Upper lobe of left lung (tissue), 4 donors: ENCODE measurements around the gene ZSCAN25.

ENCODE experiments used
- CTCF ChIP-seq, 6 experiments: fragments of 450-650 bp in 4 of 6; fragments of 200-600 bp in 2 of 6; sonication (generic) in 2 of 6; IDR thresholded peaks; one replicate each; pipeline ENCODE4 v1.5.1; 2016 to 2019; ENCODE audit warnings: antibody characterized with exemption in 6 of 6
- POLR2A ChIP-seq, 4 donors: fragments of 450-650 bp; IDR thresholded peaks; one replicate each; pipeline ENCODE4 v1.5.1; 2016 to 2017; ENCODE audit warnings: antibody characterized with exemption in 4 of 4, mild to moderate bottlenecking in 2 of 4

DNA sequence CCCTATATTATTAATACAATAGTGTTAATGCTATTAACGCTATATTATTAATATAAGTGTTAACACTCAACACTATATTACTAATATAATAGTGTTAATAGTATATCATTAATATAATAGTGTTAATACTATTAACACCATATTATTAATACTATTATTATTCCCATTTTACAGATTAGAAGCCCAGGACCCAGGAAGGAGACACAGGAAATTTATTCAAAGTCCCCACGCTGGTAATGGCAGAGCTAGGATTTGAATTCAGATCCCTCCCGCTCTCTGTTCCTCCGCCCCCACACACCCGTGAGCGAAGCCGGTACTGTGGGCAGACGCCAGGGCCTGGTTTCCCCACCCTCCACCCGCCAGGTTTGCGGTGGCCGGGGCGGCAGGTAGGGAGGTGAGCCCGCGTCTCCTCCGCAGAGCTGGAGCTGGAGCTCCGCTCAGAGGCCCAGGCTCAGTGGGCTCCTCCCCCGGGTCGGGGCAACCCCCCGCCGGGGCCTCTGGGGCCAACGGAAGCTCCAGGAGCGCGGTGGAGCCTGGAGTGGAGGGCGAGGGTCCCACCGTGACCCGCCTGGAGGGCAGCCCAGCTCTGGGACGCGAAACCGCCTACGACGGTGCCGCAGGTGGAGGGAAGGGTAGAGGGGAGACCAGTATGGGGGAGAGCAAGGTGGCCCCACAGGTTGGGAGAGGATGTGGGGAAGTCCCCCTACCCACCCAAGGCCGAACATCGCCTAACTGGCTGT, 18.8 kb upstream of the ZSCAN25 start, which contains the start of gene TMEM225B:
- TF ChIP-seq CTCF (IDR thresholded peaks at IDR 0.05) (no peak), POLR2A (IDR thresholded peaks at IDR 0.05) (no peak)
